OCI-LY7 (cell line): ENCODE data around the gene CTNNA2.

Experiments
- CTCF ChIP-seq: fragments of 200-600 bp; sonication (generic); conservative IDR thresholded peaks from 2 replicates; pipeline ENCODE4 v1.5.1; 2014; ENCODE audit warnings: mild to moderate bottlenecking, antibody characterized with exemption, low read length, moderate library complexity, mixed read lengths
- EZH2phosphoT487 ChIP-seq: fragments of 200-600 bp; sonication (generic); IDR thresholded peaks from 2 replicates; pipeline ENCODE4 v1.6.1; 2018; ENCODE audit warnings: low read depth, borderline replicate concordance, mild to moderate bottlenecking, mixed run types, antibody characterized with exemption, low read length, moderate library complexity, mixed read lengths

GRCh38 chr2:80009211-80009610, 496.4 kb downstream of the CTNNA2 start:
- TF ChIP-seq CTCF (no peak), EZH2phosphoT487 (no peak)
